GM08714 (cell line): Measurements from ENCODE around the gene ZFAND2B.
A peak's percentile ranks its signal among the peaks of the same experiment; 100 is the strongest.

Experiments
- H3K4me3 ChIP-seq: fragments of 200-500 bp; sonication (Bioruptor generic); 2 replicates; pipeline ENCODE4 v1.5.1; 2014; ENCODE audit warnings: mild to moderate bottlenecking, low read length, inconsistent platforms
- ZNF274 ChIP-seq: IDR thresholded peaks from 2 replicates; pipeline ENCODE4 v1.6.1; 2012; ENCODE audit warnings: mild to moderate bottlenecking, low read depth, low read length

Gene ZFAND2B

GRCh38 chr2:219172231-219173154 lies 34.1 kb upstream of the ZFAND2B start:
- TF ChIP-seq ZNF274: no peak

DNA sequence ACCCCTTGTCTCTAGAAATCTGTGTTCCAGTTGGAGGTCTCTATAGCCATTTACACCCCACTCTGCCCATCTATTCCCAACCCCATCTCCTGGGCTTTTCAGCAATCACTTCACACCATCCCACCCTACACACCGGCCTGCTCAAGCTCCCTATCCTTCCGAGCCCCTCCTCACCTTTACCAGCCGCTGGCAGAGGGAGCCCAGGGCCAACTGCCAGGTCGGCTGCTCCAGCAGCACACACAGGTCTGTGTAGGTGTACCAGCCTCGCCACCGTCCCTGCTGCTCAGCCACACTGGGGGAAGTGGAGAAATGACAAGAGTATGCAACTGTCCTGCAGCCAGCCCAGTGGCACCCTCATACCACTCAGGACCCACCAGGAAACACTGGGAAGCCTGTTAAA lies 33.4 kb upstream of the ZFAND2B start:
- TF ChIP-seq ZNF274: no peak
- no peak overlapping the region for H3K4me3 ChIP-seq

More at GRCh38 chr2:219172231-219173154, 34.1 kb upstream of the ZFAND2B start:
- H3K4me3 ChIP-seq: no peak overlapping the region

DNA sequence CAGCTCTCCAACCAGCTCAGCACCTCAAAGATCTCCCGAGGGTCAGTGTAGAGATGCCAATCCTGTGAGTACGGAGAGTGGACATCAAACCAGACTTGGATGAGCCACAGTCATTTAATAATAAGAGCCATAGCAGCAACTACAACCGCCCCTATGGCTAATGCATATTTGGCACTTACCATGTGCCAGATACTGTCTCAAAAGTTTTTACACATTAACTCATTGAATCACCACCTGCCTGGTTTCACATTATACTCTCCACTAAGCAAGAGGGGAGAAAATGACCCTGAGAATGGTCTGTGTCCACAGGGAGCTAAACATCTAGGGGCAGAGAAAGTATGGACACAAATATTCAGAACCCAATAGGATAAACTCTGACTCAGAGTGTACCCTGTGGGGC lies 32.4 kb upstream of the ZFAND2B start:
- no peak overlapping the region for H3K4me3 ChIP-seq
- TF ChIP-seq ZNF274: no peak

DNA sequence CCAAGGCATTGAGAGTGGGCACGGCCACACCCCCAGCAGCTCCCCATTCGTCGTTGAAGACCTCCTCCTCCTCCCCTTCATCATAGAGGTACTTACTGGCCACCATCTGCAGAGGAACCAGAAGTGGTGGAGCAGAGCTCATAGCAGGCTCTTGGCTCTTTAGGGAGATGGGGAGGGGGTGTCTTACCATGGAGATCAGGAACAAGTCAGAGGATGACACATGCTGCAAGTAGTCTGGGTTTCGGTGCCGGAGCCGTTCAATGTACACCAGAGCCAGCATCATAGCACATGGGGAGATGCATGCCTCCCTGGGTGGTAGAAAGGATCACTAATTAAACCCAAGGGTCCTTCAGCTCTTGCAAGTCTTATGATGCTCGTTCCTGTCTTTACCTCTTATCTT lies 31.8 kb upstream of the ZFAND2B start:
- TF ChIP-seq ZNF274: no peak
- no peak overlapping the region for H3K4me3 ChIP-seq

DNA sequence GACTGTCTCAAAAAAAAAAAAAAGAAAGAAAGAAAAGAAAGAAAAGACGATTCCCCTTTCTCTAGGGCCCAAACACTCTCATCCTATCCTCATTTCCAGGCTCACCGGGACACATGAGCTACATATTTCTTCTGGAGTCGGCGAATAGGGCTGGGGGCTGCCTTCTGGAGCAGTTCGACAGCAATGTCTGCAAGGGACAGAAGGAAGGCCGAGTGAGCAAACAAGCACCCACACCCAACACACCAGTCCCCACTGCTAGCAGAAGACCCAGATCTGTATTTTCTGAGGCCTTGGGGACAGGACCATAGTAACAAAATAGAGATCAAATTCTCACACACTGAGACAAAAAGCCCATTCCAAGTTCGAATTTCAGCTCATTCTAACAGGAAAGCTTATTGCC lies 31.1 kb upstream of the ZFAND2B start:
- no peak overlapping the region; the same call in 1 of the 2 replicates for H3K4me3 ChIP-seq
- no peak for TF ChIP-seq ZNF274

DNA sequence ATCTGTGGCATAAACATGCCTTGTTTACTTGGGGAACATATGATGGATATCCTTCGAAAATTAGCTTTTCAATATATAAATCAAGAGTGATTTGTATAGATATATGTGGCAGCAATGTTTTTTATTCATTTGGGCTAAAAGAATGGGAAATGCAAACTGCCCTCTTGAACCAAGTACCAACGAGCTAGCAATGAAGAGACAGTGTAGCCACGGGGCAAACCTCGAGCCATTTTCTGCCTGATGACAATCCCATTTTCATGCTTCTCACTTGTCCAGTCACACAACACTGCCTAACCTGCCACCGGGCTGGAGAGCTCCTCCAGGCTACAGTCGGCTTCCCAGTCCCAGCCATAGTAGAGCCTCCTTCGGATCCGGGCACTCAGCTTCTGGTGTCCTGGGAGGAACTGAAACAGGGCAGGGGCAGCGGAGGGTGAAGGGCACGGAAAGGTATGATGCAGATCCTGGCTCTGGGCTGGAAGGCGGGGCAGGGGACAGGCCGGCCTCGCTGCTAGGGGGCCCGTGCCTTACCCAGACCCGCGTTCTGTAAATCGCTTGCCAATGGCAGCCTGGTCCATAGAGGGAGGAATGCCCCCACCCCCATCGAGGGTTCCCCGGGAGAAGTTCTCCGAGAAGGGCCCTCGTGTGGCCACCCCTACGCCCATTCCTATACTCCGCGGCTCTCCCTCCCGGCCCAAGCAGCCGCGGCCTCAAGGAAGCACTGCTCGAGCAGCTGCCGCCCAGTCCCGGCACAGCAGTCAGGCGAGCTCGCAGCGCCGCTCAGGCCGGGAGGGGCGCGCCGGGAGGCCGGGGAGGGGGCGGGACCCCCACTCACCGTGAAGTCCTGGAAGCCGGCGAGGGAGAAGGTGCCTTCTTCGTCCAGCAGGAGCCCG lies 30.4 kb upstream of the ZFAND2B start:
- no peak for TF ChIP-seq ZNF274
- H3K4me3 ChIP-seq: peak overlapping the region; percentile 68

GRCh38 chr2:219176818-219177551 lies 29.6 kb upstream of the ZFAND2B start, which contains the start of gene CNPPD1:
TSS of gene CNPPD1 (minus strand) at chr2:219176925. CDS start at chr2:219176828, 97 bp downstream.
- H3K4me3 ChIP-seq: peak within 1 kb of the TSS; percentile 68
- no peak for TF ChIP-seq ZNF274

- TF ChIP-seq ZNF274: no peak
- H3K4me3 ChIP-seq: peak within 1 kb of the TSS; percentile 68
Observed at GRCh38 chr2:219177552-219178376, 28.8 kb upstream of the ZFAND2B start, which contains the start of gene RETREG2. TSS of gene RETREG2 (plus strand) at chr2:219178275. CDS start at chr2:219178353, 78 bp downstream.

- peak overlapping the region; percentile 68 for H3K4me3 ChIP-seq
- no peak for TF ChIP-seq ZNF274
Observed at GRCh38 chr2:219178377-219179175, 28.0 kb upstream of the ZFAND2B start.

DNA sequence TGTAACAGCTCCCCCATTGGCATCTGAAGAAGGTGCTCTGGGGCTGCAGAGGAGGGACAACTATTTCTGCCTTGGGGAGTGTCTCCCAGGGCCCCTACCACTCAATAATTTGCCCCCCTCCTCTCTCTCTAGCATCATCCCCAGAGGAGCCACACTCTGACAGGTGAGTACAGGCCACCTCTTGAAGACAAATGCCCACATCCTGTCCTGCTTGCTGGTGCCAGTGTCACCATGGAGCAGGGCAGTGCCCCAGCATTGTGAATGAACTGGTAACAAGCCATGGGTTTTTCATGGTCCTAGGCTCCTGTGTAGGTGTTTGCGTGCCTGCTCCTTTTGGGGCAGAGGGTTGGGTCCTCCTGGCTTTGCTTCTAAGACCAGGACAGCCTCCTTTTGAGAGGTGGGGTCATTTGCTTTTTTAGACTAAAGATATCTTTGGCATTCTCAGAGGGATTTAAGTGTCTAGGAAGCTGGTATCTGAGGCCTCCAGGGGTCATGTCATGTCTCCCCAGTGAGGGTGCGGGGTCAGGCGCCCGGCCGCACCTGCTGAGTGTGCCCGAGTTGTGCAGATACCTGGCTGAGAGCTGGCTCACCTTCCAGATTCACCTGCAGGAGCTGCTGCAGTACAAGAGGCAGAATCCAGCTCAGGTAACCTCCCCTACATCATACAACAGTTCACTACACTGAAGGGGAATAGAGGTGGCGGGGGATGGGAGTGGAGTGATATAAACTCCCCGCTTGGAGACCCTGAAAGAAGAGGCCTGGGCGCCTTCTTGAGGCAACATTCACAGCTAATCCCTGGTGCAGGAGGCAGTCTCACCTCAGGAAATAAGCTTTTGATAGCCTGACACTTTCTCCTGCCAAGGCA lies 26.7 kb upstream of the ZFAND2B start:
- no peak overlapping the region for H3K4me3 ChIP-seq
- TF ChIP-seq ZNF274: no peak

DNA sequence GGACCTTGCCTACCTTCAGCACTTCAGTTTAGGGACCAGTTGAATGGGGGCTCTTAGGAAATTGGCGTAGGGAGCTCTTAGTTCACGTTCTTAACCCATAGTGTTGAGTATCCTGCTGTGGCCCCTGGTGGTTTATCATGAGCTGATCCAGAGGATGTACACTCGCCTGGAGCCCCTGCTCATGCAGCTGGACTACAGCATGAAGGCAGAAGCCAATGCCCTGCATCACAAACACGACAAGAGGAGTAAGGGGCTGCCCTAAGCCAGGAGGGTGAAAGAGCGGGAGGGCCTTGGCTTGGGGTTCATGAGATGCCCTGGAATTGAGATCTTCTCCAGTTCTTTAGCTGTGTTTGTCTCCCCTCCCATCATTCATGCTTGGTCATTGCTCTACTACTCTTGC lies 25.6 kb upstream of the ZFAND2B start:
- no peak overlapping the region for H3K4me3 ChIP-seq
- TF ChIP-seq ZNF274: no peak
